Measurements from ENCODE around the gene ACP1. TPM values are rescaled to one million over a fixed set of nuclear protein-coding genes. Genes with fewer than 3 reads are reported as not detected.

ACP1 gene
- total RNA-seq, 1 experiment from 2014 or later, result 90.9 TPM

DNA sequence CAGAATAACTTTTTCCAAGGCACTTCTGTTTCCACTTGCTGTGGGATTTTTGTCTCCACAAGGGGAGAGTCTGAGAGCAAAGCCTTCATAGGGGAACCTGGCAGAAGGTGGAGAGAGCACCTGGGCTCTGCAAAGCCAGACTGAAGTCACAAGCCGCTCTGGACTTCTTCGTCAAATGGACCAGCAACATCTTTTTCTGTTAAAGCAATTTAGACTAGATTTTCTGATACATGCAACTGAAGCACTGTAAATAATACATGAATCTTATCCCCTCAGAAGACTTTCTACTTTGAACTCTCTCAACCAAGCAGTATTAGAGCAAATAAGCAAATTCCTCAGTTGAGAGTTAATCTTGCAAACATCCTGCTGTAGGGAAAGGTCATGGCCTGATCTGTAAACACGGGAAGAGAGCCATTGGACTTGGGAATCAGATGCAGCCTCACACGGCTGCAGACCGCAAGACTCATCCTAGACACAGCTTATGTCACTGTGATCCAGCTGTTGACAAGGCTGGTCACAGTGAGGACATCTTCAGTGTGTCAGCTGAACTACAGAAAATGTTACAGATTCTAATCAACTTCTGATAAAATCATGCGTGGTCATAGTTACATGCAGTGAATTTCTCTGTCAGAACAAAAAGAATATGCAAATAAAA lies 4.1 kb upstream of the ACP1 start:
- TF ChIP-seq SIN3A (IDR thresholded peaks at IDR 0.05; ENCODE audit: borderline replicate concordance, insufficient read depth, low read depth, low read length) (no peak), POLR2AphosphoS5 (IDR thresholded peaks at IDR 0.05; ENCODE audit: low read depth, low read length) (no peak), TCF7L2 (IDR thresholded peaks at IDR 0.05; ENCODE audit: low read depth, low read length) (no peak)
- TF ChIP-seq, protein P1, sequence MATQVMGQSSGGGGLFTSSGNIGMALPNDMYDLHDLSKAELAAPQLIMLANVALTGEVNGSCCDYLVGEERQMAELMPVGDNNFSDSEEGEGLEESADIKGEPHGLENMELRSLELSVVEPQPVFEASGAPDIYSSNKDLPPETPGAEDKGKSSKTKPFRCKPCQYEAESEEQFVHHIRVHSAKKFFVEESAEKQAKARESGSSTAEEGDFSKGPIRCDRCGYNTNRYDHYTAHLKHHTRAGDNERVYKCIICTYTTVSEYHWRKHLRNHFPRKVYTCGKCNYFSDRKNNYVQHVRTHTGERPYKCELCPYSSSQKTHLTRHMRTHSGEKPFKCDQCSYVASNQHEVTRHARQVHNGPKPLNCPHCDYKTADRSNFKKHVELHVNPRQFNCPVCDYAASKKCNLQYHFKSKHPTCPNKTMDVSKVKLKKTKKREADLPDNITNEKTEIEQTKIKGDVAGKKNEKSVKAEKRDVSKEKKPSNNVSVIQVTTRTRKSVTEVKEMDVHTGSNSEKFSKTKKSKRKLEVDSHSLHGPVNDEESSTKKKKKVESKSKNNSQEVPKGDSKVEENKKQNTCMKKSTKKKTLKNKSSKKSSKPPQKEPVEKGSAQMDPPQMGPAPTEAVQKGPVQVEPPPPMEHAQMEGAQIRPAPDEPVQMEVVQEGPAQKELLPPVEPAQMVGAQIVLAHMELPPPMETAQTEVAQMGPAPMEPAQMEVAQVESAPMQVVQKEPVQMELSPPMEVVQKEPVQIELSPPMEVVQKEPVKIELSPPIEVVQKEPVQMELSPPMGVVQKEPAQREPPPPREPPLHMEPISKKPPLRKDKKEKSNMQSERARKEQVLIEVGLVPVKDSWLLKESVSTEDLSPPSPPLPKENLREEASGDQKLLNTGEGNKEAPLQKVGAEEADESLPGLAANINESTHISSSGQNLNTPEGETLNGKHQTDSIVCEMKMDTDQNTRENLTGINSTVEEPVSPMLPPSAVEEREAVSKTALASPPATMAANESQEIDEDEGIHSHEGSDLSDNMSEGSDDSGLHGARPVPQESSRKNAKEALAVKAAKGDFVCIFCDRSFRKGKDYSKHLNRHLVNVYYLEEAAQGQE (IDR thresholded peaks at IDR 0.05; ENCODE audit: insufficient read depth in 1 of 2, low read depth in 2 of 2, low read length in 1 of 2), result no peak
- TF ChIP-seq, protein P2, sequence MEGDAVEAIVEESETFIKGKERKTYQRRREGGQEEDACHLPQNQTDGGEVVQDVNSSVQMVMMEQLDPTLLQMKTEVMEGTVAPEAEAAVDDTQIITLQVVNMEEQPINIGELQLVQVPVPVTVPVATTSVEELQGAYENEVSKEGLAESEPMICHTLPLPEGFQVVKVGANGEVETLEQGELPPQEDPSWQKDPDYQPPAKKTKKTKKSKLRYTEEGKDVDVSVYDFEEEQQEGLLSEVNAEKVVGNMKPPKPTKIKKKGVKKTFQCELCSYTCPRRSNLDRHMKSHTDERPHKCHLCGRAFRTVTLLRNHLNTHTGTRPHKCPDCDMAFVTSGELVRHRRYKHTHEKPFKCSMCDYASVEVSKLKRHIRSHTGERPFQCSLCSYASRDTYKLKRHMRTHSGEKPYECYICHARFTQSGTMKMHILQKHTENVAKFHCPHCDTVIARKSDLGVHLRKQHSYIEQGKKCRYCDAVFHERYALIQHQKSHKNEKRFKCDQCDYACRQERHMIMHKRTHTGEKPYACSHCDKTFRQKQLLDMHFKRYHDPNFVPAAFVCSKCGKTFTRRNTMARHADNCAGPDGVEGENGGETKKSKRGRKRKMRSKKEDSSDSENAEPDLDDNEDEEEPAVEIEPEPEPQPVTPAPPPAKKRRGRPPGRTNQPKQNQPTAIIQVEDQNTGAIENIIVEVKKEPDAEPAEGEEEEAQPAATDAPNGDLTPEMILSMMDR (IDR thresholded peaks at IDR 0.05), result no peak
- Histone ChIP-seq H3K9me3 (ENCODE audit: control insufficient read depth, insufficient read depth, low read depth, low read length) (peaks cover 17% of the 10 kb centered on the region), H3K4me3 (ENCODE audit: low read depth in 2 of 2, low read length in 2 of 2) (no peak overlapping the region), H3K27ac (ENCODE audit: low read length) (no peak overlapping the region), H3K27me3 (ENCODE audit: control insufficient read depth, insufficient read depth, low read length) (no peaks in the 10 kb centered on the region), H3K36me3 (ENCODE audit: control insufficient read depth, insufficient read depth, low read length) (peaks cover 7% of the 10 kb centered on the region; the same call in 1 of the 2 replicates), H3K4me1 (ENCODE audit: control insufficient read depth, insufficient read depth, low read length) (peaks cover 5% of the 10 kb centered on the region; the same call in 1 of the 2 replicates)
- intact Hi-C loops (cut with micrococcal nuclease; ENCODE audit: unreplicated experiment), result no loop called here
- ATAC-seq (no peak), DNase-seq (ENCODE audit: low read depth, low spot score) (no peak)
- ChIA-PET CTCF (interaction anchor here (0.5 kb wide), 1 partner anchor 16 kb away, joined by 10 read pairs; no protein-coding TSS in a partner anchor), POLR2A (no interaction called here)
- in situ Hi-C loops (cut with HindIII; ENCODE audit: low pct_unique_long_range_greater_than_20kb, low sequenced_read_pairs), result no loop called here
- no TSS peak for BruUV-seq (replicated peaks)

DNA sequence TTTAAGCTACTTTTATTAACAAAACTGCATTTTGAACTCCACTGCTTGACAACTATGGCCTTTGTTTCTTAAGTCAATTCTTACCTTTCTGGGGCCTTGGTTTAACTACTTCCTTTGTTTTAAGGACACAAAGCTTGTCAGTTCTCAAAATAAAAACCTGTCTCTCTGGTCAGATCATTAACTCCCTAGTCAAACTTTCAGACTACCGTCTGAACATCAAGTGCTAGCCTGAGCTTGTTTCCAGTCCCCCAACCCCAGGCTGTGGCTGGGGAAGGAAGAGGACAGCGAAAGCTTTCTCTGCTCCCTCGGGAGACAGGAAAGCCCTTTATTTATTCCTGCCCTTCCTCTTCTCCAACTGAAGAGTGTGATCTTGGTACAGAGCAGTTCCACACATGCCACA lies 2.6 kb upstream of the ACP1 start:
- Histone ChIP-seq H3K9me3 (ENCODE audit: control insufficient read depth, insufficient read depth, low read depth, low read length) (peaks cover 17% of the 10 kb centered on the region), H3K4me3 (ENCODE audit: low read depth in 2 of 2, low read length in 2 of 2) (no peak overlapping the region), H3K27me3 (ENCODE audit: control insufficient read depth, insufficient read depth, low read length) (no peaks in the 10 kb centered on the region), H3K4me1 (ENCODE audit: control insufficient read depth, insufficient read depth, low read length) (peaks cover 14% of the 10 kb centered on the region), H3K27ac (ENCODE audit: low read length) (no peak overlapping the region), H3K36me3 (ENCODE audit: control insufficient read depth, insufficient read depth, low read length) (peaks cover 10% of the 10 kb centered on the region; the same call in 1 of the 2 replicates)
- ChIA-PET POLR2A (interaction anchor here (0.6 kb wide), 1 partner anchor 25 kb away, joined by 3 read pairs; no protein-coding TSS in a partner anchor), CTCF (no interaction called here)
- intact Hi-C loops (cut with micrococcal nuclease; ENCODE audit: unreplicated experiment), result no loop called here
- in situ Hi-C loops (cut with HindIII; ENCODE audit: low pct_unique_long_range_greater_than_20kb, low sequenced_read_pairs), result no loop called here
- DNase-seq (ENCODE audit: low read depth, low spot score) (no peak), ATAC-seq (no peak)
- BruUV-seq (replicated peaks), result no TSS peak
- TF ChIP-seq SIN3A (IDR thresholded peaks at IDR 0.05; ENCODE audit: borderline replicate concordance, insufficient read depth, low read depth, low read length) (no peak), TCF7L2 (IDR thresholded peaks at IDR 0.05; ENCODE audit: low read depth, low read length) (no peak), POLR2AphosphoS5 (IDR thresholded peaks at IDR 0.05; ENCODE audit: low read depth, low read length) (no peak)
- TF ChIP-seq, protein P1 (IDR thresholded peaks at IDR 0.05; ENCODE audit: insufficient read depth in 1 of 2, low read depth in 2 of 2, low read length in 1 of 2), result no peak
- TF ChIP-seq, protein P2 (IDR thresholded peaks at IDR 0.05), result no peak

Data from Panc1 (cell line).